SKM-1 (cell line): ENCODE measurements around the gene SNED1.

Experiments
- DNase-seq: peaks from one replicate; lab custom pipeline; 2025; ENCODE audit not compliant: unreplicated experiment; lab: John Stamatoyannopoulos, UW

Gene SNED1

GRCh38 chr2:240997856-240998705, at the start of gene SNED1:
TSS of gene SNED1 (plus strand) at chr2:240998618. CDS start at chr2:240998838, 220 bp downstream.
- no peak for DNase-seq

- DNase-seq: no peak
Observed at GRCh38 chr2:240948905-240949790, 49.3 kb upstream of the SNED1 start.

- DNase-seq: no peak
Observed at GRCh38 chr2:240949791-240950705, 48.4 kb upstream of the SNED1 start.

GRCh38 chr2:240951045-240951594, 47.3 kb upstream of the SNED1 start:
- no peak for DNase-seq

- DNase-seq: no peak
Observed at GRCh38 chr2:240952496-240953246, 45.7 kb upstream of the SNED1 start.

- no peak for DNase-seq
Observed at GRCh38 chr2:240953426-240954410, 44.7 kb upstream of the SNED1 start.

GRCh38 chr2:240954436-240955305, 43.7 kb upstream of the SNED1 start:
- DNase-seq: no peak

- no peak for DNase-seq
Observed at GRCh38 chr2:240955306-240956170, 42.9 kb upstream of the SNED1 start.

GRCh38 chr2:240956171-240956934, 42.1 kb upstream of the SNED1 start:
- no peak for DNase-seq

- DNase-seq: no peak
Observed at GRCh38 chr2:240956935-240957655, 41.3 kb upstream of the SNED1 start.

GRCh38 chr2:240957656-240958365, 40.6 kb upstream of the SNED1 start:
- no peak for DNase-seq

- no peak for DNase-seq
Observed at GRCh38 chr2:240958366-240959213, 39.8 kb upstream of the SNED1 start.

GRCh38 chr2:240959214-240959940, 39.0 kb upstream of the SNED1 start:
- DNase-seq: no peak
